HG03378 (cell line): ENCODE data around the gene CDC123.
"Not testable (repeated sequence)": the region's sequence is repeated elsewhere in the genome, so short reads cannot be mapped to it uniquely, and the experiment has no call there.

ENCODE experiments used
- ATAC-seq: cut with Tn5 transposase; IDR thresholded peaks from one replicate; pipeline ENCODE4 v1.9.1; 2021; ENCODE audit warnings: mild to moderate bottlenecking, moderate library complexity; ENCODE audit not compliant: unreplicated experiment

CDC123 gene

GRCh38 chr10:12189426-12189825 is 6.6 kb upstream of the CDC123 start:
- no peak for ATAC-seq

- ATAC-seq, result no peak
Observed at GRCh38 chr10:12191715-12192114, 4.3 kb upstream of the CDC123 start.

GRCh38 chr10:12193193-12193592 is 2.8 kb upstream of the CDC123 start:
- ATAC-seq, result no peak

- ATAC-seq, result no peak
Observed at GRCh38 chr10:12194752-12195271, 1.2 kb upstream of the CDC123 start.

- peak; percentile 11 for ATAC-seq
Observed at GRCh38 chr10:12195281-12195602, 746 bp upstream of the CDC123 start.

- ATAC-seq, result no peak
Observed at GRCh38 chr10:12196531-12197211, 683 bp downstream of the CDC123 start.

- no peak for ATAC-seq
Observed at GRCh38 chr10:12198156-12198555, 2.2 kb downstream of the CDC123 start.

- ATAC-seq, result no peak
Observed at GRCh38 chr10:12200850-12201249, 4.9 kb downstream of the CDC123 start.

GRCh38 chr10:12201543-12201942 is 5.6 kb downstream of the CDC123 start:
- no peak for ATAC-seq

GRCh38 chr10:12202226-12202625 is 6.2 kb downstream of the CDC123 start:
- no peak for ATAC-seq

- ATAC-seq, result no peak
Observed at GRCh38 chr10:12205082-12205481, 9.1 kb downstream of the CDC123 start.

GRCh38 chr10:12207114-12207513 is 11.1 kb downstream of the CDC123 start:
- ATAC-seq, result no peak

GRCh38 chr10:12208460-12208859 is 12.5 kb downstream of the CDC123 start:
- no peak for ATAC-seq

GRCh38 chr10:12212454-12212853 is 16.5 kb downstream of the CDC123 start:
- no peak for ATAC-seq

- ATAC-seq, result no peak
Observed at GRCh38 chr10:12213621-12214020, 17.6 kb downstream of the CDC123 start.

GRCh38 chr10:12214093-12214492 is 18.1 kb downstream of the CDC123 start:
- no peak for ATAC-seq

- no peak for ATAC-seq
Observed at GRCh38 chr10:12214763-12215218, 18.8 kb downstream of the CDC123 start.

- ATAC-seq, result no peak
Observed at GRCh38 chr10:12218991-12219390, 23.0 kb downstream of the CDC123 start.

- no peak for ATAC-seq
Observed at GRCh38 chr10:12221323-12222298, 25.6 kb downstream of the CDC123 start.

- no peak for ATAC-seq
Observed at GRCh38 chr10:12225444-12225843, 29.5 kb downstream of the CDC123 start.

GRCh38 chr10:12226438-12226837 is 30.4 kb downstream of the CDC123 start:
- ATAC-seq, result not testable (repeated sequence)

GRCh38 chr10:12228851-12229250 is 32.9 kb downstream of the CDC123 start:
- no peak for ATAC-seq
